Activated naive CD4-positive, alpha-beta T cell (primary cell): ENCODE measurements around the gene RCL1.
A peak's percentile ranks its signal among the peaks of the same experiment; 100 is the strongest.
"Not testable (repeated sequence)": the region's sequence is repeated elsewhere in the genome, so short reads cannot be mapped to it uniquely, and the experiment has no call there.

Source experiments
- DNase-seq, 4 experiments: peaks; one replicate each; lab custom pipeline; 2025; lab: John Stamatoyannopoulos, UW

RCL1 gene

GRCh38 chr9:4886698-4887097 lies 94.0 kb downstream of the RCL1 start:
- DNase-seq: no peak

- DNase-seq: no peak
These were observed 94.8 kb downstream of the RCL1 start for GRCh38 chr9:4887556-4887955.

- DNase-seq: no peak
These were observed 97.5 kb downstream of the RCL1 start for GRCh38 chr9:4890242-4890641.

GRCh38 chr9:4890929-4891328 lies 98.2 kb downstream of the RCL1 start:
- no peak for DNase-seq

- no peak for DNase-seq
These were observed 98.9 kb downstream of the RCL1 start for GRCh38 chr9:4891674-4892073.

- no peak for DNase-seq
These were observed 99.9 kb downstream of the RCL1 start for GRCh38 chr9:4892501-4893194.

- no peak for DNase-seq
These were observed 101.3 kb downstream of the RCL1 start for GRCh38 chr9:4894076-4894475.

- DNase-seq: not testable (repeated sequence)
These were observed 107.1 kb downstream of the RCL1 start for GRCh38 chr9:4899853-4900252.

- DNase-seq: peak in 1 of 4 experiments; percentile 2
These were observed 108.8 kb downstream of the RCL1 start for GRCh38 chr9:4901401-4902134.

GRCh38 chr9:4902135-4902475 lies 109.4 kb downstream of the RCL1 start:
- no peak for DNase-seq

GRCh38 chr9:4904322-4905134 lies 111.8 kb downstream of the RCL1 start:
- no peak for DNase-seq

- DNase-seq: no peak
These were observed 112.4 kb downstream of the RCL1 start for GRCh38 chr9:4905135-4905490.
